HG02642 (cell line): ENCODE results near the gene ITPR3.

Source experiments
- ATAC-seq: cut with Tn5 transposase; IDR thresholded peaks from one replicate; pipeline ENCODE4 v1.9.1; 2021; ENCODE audit warnings: mild to moderate bottlenecking; ENCODE audit not compliant: unreplicated experiment, poor library complexity

Gene ITPR3

GRCh38 chr6:33744895-33745546 lies 123.9 kb downstream of the ITPR3 start:
- ATAC-seq = no peak

- ATAC-seq = no peak
Measured at GRCh38 chr6:33745548-33745947, 124.4 kb downstream of the ITPR3 start.
